Right lobe of liver (tissue), 6 donors: Measurements from ENCODE around the gene STX4. TPM values are rescaled to one million over a fixed set of nuclear protein-coding genes. Genes with fewer than 3 reads are reported as not detected.

ENCODE experiments used
- ATAC-seq, 4 donors: fragments of 200-7000 bp; cut with Tn5 transposase; one replicate each; pipeline ENCODE4 v1.9.1; 2020; ENCODE audit warnings: mild to moderate bottlenecking in 4 of 4, moderate library complexity in 4 of 4
- DNase-seq, 3 donors: peaks; one replicate each; pipeline ENCODE4 v3.0.0-alpha.2; 2020
- H3K27ac ChIP-seq, 3 donors: fragments of 200-600 bp; one replicate each; pipeline ENCODE4 v1.8.0; 2022
- H3K27me3 ChIP-seq, 2 donors: fragments of 200-600 bp; one replicate each; pipeline ENCODE4 v1.8.0; 2022
- H3K36me3 ChIP-seq, 4 donors: fragments of 200-600 bp; sonication (generic) in 1 of 4; one replicate each; pipeline versions ENCODE4 v1.5.1 to v1.8.0; 2017 to 2022; ENCODE audit warnings: control low read depth in 1 of 4
- H3K4me1 ChIP-seq, 4 donors: fragments of 200-600 bp; sonication (generic) in 1 of 4; one replicate each; pipeline versions ENCODE4 v1.5.1 to v1.8.0; 2017 to 2022; ENCODE audit warnings: control low read depth in 1 of 4
- H3K4me3 ChIP-seq, 3 donors: fragments of 200-600 bp; one replicate each; pipeline ENCODE4 v1.8.0; 2022
- H3K9me3 ChIP-seq, 4 donors: fragments of 200-600 bp; sonication (generic) in 1 of 4; one replicate each; pipeline versions ENCODE4 v1.5.1 to v1.8.0; 2017 to 2022; ENCODE audit warnings: control low read depth in 1 of 4
- POLR2A ChIP-seq: fragments of 450-650 bp; IDR thresholded peaks from one replicate; pipeline ENCODE4 v1.6.1; 2017; ENCODE audit warnings: antibody characterized with exemption, mild to moderate bottlenecking
- WGBS: methylation state at CpG from one replicate; pipeline ENCODE4 v1.1.6; 2018; ENCODE audit warnings: low coverage, low lambda C conversion rate; ENCODE audit not compliant: insufficient coverage; ENCODE audit errors: missing lambda C conversion rate; 5-methylcytosine and 5-hydroxymethylcytosine counted together
- intact Hi-C, 2 donors: fragments of 100-400 bp; cut with DNase I; formaldehyde crosslinking; loops; one replicate each; pipeline versions ENCODE4 v1.11.2 to v1.14.1; 2022
- total RNA-seq, 6 experiments: library from RNA; depleted of rRNA in 2 of 6; stranded (reverse); fragments of >200 nt in 2 of 6; fragmentation: NEBNext Ultra II Directional in 3 of 6; extraction: Animal tissue kit (Norgen Biotek cat#: 25700) in 3 of 6; gene quantifications; one replicate each; pipeline versions ENCODE4 v1.1.0 to v1.2.4, GENCODE V29; 2016 to 2023
- TF ChIP-seq, protein P1 (sequence below), 4 donors: fragments of 200-600 bp in 3 of 4; fragments of 450-650 bp in 1 of 4; IDR thresholded peaks; one replicate each; pipeline versions ENCODE4 v1.5.1 to v1.8.0; 2016 to 2022; ENCODE audit warnings: antibody characterized with exemption in 4 of 4, mild to moderate bottlenecking in 2 of 4
- donor health status: DM: no; HTN: yes; CAD: no.
- donor health status: DM: no; HTN: no; CAD: no.
- donor health status: DM: no; HTN: no; CAD: no.
- donor health status: DM: no; HTN: yes; CAD: no.
- donor health status: DM: no; HTN: yes; CAD: no.

STX4 gene
- total RNA-seq, 6 experiments from 2014 or later: 18.8 to 52.8 (median 23.6) TPM

DNA sequence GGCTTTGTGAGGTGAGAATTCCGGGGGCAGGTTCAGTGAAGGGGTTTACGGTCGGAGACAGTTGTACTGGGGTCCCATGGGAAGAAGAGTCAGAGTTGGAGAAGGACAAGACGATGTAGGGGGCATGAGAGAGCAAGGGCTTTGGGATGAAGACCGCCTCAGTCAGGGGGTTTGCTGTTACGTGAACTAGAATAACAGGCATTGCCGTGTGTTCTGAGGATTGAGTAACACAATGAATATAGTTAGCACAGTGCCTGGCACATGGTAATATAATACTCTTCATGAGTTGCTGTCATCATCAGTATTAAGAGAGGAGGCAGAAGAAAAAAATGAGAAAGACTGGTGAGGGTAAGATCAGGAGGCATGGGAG, 41.4 kb downstream of the STX4 start:
- intact Hi-C loops: no loop called here
- 2% methylated on average over 7 of the region's 7 CpGs for WGBS
- Histone ChIP-seq H3K27ac (peak overlapping the region; percentile 70 to 95 (median 92)), H3K4me3 (peak overlapping the region; percentile 76 to 100 (median 98)), H3K4me1 (peaks cover 0 to 17% (median 0%) of the 10 kb centered on the region in 4 donors), H3K27me3 (no peaks in the 10 kb centered on the region), H3K9me3 (no peaks in the 10 kb centered on the region), H3K36me3 (peaks cover 0 to 16% (median 3%) of the 10 kb centered on the region in 4 donors)
- no peak for TF ChIP-seq POLR2A
- TF ChIP-seq, protein P1, sequence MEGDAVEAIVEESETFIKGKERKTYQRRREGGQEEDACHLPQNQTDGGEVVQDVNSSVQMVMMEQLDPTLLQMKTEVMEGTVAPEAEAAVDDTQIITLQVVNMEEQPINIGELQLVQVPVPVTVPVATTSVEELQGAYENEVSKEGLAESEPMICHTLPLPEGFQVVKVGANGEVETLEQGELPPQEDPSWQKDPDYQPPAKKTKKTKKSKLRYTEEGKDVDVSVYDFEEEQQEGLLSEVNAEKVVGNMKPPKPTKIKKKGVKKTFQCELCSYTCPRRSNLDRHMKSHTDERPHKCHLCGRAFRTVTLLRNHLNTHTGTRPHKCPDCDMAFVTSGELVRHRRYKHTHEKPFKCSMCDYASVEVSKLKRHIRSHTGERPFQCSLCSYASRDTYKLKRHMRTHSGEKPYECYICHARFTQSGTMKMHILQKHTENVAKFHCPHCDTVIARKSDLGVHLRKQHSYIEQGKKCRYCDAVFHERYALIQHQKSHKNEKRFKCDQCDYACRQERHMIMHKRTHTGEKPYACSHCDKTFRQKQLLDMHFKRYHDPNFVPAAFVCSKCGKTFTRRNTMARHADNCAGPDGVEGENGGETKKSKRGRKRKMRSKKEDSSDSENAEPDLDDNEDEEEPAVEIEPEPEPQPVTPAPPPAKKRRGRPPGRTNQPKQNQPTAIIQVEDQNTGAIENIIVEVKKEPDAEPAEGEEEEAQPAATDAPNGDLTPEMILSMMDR (IDR thresholded peaks at IDR 0.05): no peak
- no peak for DNase-seq
- ATAC-seq: no peak

DNA sequence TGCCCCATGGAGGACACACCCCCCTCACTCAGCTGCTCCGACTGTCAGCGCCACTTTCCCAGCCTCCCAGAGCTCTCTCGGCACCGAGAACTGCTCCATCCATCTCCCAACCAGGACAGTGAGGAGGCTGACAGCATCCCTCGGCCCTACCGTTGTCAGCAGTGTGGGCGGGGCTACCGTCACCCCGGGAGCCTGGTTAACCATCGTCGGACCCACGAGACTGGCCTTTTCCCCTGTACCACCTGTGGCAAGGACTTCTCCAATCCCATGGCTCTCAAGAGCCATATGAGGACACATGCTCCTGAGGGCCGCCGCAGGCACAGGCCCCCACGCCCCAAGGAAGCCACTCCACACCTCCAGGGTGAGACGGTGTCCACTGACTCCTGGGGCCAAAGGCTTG, 43.0 kb downstream of the STX4 start:
- Histone ChIP-seq H3K27me3 (no peaks in the 10 kb centered on the region), H3K9me3 (no peaks in the 10 kb centered on the region), H3K4me3 (no peak overlapping the region), H3K4me1 (peaks cover 0 to 17% (median 0%) of the 10 kb centered on the region in 4 donors), H3K36me3 (peaks cover 0 to 27% (median 3%) of the 10 kb centered on the region in 4 donors), H3K27ac (no peak overlapping the region)
- intact Hi-C loops: no loop called here
- peak in 1 of 3 donors; percentile 55 for DNase-seq
- TF ChIP-seq POLR2A: no peak
- TF ChIP-seq, protein P1 (IDR thresholded peaks at IDR 0.05): no peak
- ATAC-seq: no peak
- WGBS: 92% methylated on average over 2 of the region's 16 CpGs

DNA sequence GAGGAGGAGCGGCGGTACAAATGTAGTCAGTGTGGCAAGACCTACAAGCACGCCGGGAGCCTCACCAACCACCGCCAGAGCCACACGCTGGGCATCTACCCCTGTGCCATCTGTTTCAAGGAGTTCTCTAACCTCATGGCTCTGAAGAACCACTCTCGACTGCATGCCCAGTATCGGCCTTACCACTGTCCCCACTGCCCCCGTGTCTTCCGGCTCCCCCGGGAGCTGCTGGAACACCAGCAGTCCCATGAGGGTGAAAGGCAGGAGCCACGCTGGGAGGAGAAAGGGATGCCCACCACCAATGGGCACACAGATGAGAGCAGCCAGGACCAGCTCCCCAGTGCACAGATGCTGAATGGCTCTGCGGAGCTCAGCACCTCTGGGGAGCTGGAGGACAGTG, 43.7 kb downstream of the STX4 start:
- Histone ChIP-seq H3K9me3 (no peaks in the 10 kb centered on the region), H3K27ac (no peak overlapping the region), H3K27me3 (no peaks in the 10 kb centered on the region), H3K4me1 (peaks cover 0 to 14% (median 0%) of the 10 kb centered on the region in 4 donors), H3K4me3 (no peak overlapping the region), H3K36me3 (peaks cover 0 to 27% (median 3%) of the 10 kb centered on the region in 4 donors)
- 87% methylated on average over 3 of the region's 13 CpGs for WGBS
- intact Hi-C loops: no loop called here
- no peak for TF ChIP-seq POLR2A
- TF ChIP-seq, protein P1 (IDR thresholded peaks at IDR 0.05): no peak
- DNase-seq (no peak), ATAC-seq (no peak)

DNA sequence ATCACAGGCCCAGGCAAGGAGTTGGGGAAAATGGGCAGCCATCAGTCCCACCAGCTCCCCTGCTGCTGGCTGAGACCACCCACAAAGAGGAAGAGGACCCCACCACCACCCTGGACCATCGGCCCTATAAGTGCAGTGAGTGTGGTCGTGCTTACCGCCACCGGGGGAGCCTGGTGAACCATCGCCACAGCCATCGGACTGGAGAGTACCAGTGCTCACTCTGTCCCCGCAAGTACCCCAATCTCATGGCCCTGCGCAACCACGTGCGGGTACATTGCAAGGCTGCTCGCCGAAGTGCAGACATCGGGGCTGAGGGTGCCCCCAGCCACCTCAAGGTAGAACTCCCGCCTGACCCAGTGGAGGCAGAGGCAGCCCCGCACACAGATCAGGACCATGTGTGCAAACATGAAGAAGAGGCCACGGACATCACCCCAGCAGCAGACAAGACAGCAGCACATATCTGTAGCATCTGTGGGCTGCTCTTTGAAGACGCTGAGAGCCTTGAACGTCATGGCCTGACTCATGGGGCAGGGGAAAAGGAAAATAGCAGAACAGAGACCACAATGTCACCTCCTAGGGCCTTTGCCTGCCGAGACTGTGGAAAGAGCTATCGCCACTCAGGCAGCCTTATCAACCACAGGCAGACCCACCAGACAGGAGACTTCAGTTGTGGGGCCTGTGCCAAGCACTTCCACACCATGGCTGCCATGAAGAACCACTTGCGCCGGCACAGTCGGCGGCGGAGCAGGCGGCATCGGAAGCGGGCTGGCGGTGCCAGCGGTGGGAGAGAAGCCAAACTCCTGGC, 44.4 kb downstream of the STX4 start:
- no peaks in the 10 kb centered on the region for H3K9me3 ChIP-seq
- no peak overlapping the region for H3K4me3 ChIP-seq
- ATAC-seq (no peak), DNase-seq (no peak)
- H3K36me3 ChIP-seq: peaks cover 0 to 27% (median 3%) of the 10 kb centered on the region in 4 donors
- 93% methylated on average over 3 of the region's 30 CpGs for WGBS
- intact Hi-C loops: no loop called here
- peaks cover 0 to 7% (median 0%) of the 10 kb centered on the region in 4 donors for H3K4me1 ChIP-seq
- H3K27me3 ChIP-seq: no peaks in the 10 kb centered on the region
- H3K27ac ChIP-seq: no peak overlapping the region
- TF ChIP-seq, protein P1 (IDR thresholded peaks at IDR 0.05): no peak
- TF ChIP-seq POLR2A: no peak
